Mammary epithelial cell (primary cell): Measurements from ENCODE around the gene SLC38A7.

Experiments used
- CTCF ChIP-seq, 2 donors: IDR thresholded peaks in 1 of 2; conservative IDR thresholded peaks in 1 of 2; 2 replicates each; pipeline ENCODE4 v1.5.1; 2011 to 2012; ENCODE audit warnings: inconsistent platforms in 2 of 2, low read length in 2 of 2, mild to moderate bottlenecking in 2 of 2, control low read depth in 1 of 2, low read depth in 1 of 2; ENCODE audit not compliant: insufficient read depth in 1 of 2; ENCODE audit errors: extremely low read depth in 1 of 2
- EZH2 ChIP-seq: IDR thresholded peaks from 2 replicates; pipeline ENCODE4 v1.6.1; 2012; ENCODE audit warnings: low read length, inconsistent platforms, borderline replicate concordance

GRCh38 chr16:58665200-58665599 lies 19.4 kb downstream of the SLC38A7 start:
- no peak for TF ChIP-seq CTCF (conservative IDR thresholded peaks at IDR 0.05 in 1 of 2, IDR thresholded peaks at IDR 0.05 in 1 of 2; ENCODE audit: extremely low read depth in 1 of 2, insufficient read depth in 1 of 2, low read depth in 1 of 2, low read length in 2 of 2)
- no peak for TF ChIP-seq EZH2
